ENCODE results near the gene IL23A. TPM values are rescaled to one million over a fixed set of nuclear protein-coding genes. Genes with fewer than 3 reads are reported as not detected.

Gene IL23A
- total and polyA plus RNA-seq, 10 of the 15 experiments (the other 5 are each of a cell fraction or from before 2014, with no cell fraction given): 3.3 to 11.1 (median 5.2) TPM

DNA sequence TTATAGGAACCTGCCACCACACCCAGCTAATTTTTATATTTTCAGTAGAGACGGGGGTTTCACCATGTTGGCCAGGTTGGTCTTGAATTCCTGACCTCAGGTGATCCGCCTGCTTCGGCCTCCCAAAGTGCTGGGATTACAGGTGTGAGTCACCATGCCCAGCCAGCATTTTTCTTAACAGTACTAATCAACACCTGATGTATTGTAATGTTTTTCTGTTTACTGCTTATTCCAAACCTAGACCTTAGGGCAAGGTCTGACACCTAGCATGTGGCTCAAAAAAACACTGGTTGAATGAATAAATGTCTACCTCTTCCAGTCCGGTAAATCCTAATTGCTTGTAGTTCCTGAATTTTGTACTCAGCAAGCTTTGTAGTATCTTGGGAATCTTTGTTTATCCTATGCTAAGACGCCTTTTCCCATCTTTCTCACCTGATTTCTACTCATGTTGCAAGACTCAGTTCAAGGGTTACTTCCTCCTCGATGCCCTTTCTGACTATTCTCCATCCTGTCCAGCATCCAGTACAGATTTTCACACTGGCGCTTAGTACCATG is 7.7 kb upstream of the IL23A start:
- CTCF ChIA-PET: no interaction called here
- TF ChIP-seq MTA3 (IDR thresholded peaks at IDR 0.05; ENCODE audit: borderline replicate concordance, low read length): no peak
- TF ChIP-seq, protein P1, sequence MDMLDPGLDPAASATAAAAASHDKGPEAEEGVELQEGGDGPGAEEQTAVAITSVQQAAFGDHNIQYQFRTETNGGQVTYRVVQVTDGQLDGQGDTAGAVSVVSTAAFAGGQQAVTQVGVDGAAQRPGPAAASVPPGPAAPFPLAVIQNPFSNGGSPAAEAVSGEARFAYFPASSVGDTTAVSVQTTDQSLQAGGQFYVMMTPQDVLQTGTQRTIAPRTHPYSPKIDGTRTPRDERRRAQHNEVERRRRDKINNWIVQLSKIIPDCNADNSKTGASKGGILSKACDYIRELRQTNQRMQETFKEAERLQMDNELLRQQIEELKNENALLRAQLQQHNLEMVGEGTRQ (IDR thresholded peaks at IDR 0.05; ENCODE audit: borderline replicate concordance, low read depth, low read length): no peak
- Histone ChIP-seq H3K27ac (ENCODE audit: control insufficient read depth, insufficient read depth) (no peak overlapping the region), H3K79me2 (ENCODE audit: control insufficient read depth, insufficient read depth, low read length) (peaks cover 14% of the 10 kb centered on the region), H3K27me3 (replicated peaks in 1 of 2; ENCODE audit: control insufficient read depth in 2 of 2, insufficient read depth in 2 of 2, low read length in 1 of 2) (no peaks in the 10 kb centered on the region), H3K4me3 (no peak overlapping the region), H3K4me1 (ENCODE audit: control insufficient read depth, insufficient read depth, low read length) (peaks cover 6% of the 10 kb centered on the region), H3K4me2 (ENCODE audit: control insufficient read depth, insufficient read depth) (no peak overlapping the region), H3K36me3 (ENCODE audit: control insufficient read depth in 2 of 2, insufficient read depth in 2 of 2, low read length in 1 of 2) (peaks cover 0 to 4% of the 10 kb centered on the region in 2 experiments; a peak in 2 of 4 replicates), H2AFZ (ENCODE audit: control insufficient read depth, low read depth, low read length) (no peak overlapping the region), H3K9ac (ENCODE audit: control insufficient read depth, insufficient read depth, low read length) (no peak overlapping the region), H4K20me1 (ENCODE audit: control insufficient read depth, insufficient read depth) (no peaks in the 10 kb centered on the region), H3K9me3 (replicated peaks; ENCODE audit: control insufficient read depth, insufficient read depth, low read length) (no peaks in the 10 kb centered on the region)
- no peak for ATAC-seq
- SMC1A ChIA-PET (ENCODE audit: uncharacterized antibody, unreplicated experiment): interaction anchor here (0.7 to 0.9 kb wide), 2 partner anchors 29 to 138 kb away, joined by 3 read pairs; partner anchors contain the start of gene STAT2
- DNase-seq (ENCODE audit: low read depth, low spot score): no peak
- RAD21 ChIA-PET (ENCODE audit: unreplicated experiment): interaction anchor here (1.1 kb wide), 1 partner anchor 29 kb away, joined by 3 read pairs; the partner anchor contains the start of gene STAT2
- BruUV-seq (replicated peaks): no TSS peak
- FAIRE-seq: no peak
- POLR2A ChIA-PET: interaction anchor here (1.3 kb wide), 1 partner anchor 29 kb away, joined by 5 read pairs; the partner anchor contains the start of gene STAT2
- WGBS (ENCODE audit: insufficient coverage, insufficient replicate concordance, low lambda C conversion rate, missing lambda C conversion rate): 92% methylated on average over 7 of the region's 7 CpGs
- intact Hi-C loops (cut with micrococcal nuclease; ENCODE audit: unreplicated experiment): loop anchor here (5.0 kb wide), 1 partner anchor 131 kb away; no protein-coding TSS in a partner anchor
- in situ Hi-C loops (cut with MboI): no loop called here

DNA sequence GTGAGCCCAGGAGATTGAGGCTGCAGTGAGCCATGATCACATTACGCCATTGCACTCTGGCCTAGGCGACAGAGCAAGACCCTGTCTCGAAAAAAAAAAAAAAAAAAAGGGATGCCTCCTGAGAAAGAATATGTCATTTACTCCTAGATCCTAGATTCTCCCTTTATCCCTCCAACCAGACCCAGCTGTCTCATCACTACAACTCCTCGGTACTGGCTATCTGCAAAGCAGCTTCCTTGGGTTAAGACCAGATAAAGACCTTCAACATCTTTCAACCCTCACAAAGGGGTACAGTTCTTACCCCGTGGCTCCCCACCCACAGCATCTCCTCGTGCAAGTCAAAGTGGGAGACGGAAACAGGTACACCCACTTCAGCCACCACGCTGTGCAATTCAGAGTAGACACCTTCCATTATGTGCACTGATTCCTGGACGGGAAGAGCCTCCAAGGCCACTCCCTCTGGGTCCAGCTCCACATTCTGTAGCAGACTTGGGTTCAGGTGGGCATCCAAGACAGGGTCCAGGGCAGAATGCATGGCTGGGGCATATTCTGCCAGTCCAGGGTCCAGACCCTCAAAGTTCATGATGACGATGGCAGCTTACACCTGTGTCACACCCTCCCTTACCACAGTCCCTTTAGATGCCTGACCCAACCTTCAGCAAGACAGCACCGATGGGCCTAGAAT is 6.0 kb upstream of the IL23A start:
- H4K20me1 ChIP-seq (ENCODE audit: control insufficient read depth, insufficient read depth): no peaks in the 10 kb centered on the region
- BruUV-seq (replicated peaks): no TSS peak
- POLR2A ChIA-PET: interaction anchor here (0.5 to 11.4 kb wide), 16 partner anchors 9 to 130 kb away, joined by 3 to 140 read pairs (median 4); partner anchors contain the start of genes ANKRD52, APOF, CNPY2 and STAT2
- no peaks in the 10 kb centered on the region for H3K9me3 ChIP-seq (replicated peaks; ENCODE audit: control insufficient read depth, insufficient read depth, low read length)
- peaks cover 14% of the 10 kb centered on the region for H3K79me2 ChIP-seq (ENCODE audit: control insufficient read depth, insufficient read depth, low read length)
- no peak for DNase-seq (ENCODE audit: low read depth, low spot score)
- RAD21 ChIA-PET (ENCODE audit: unreplicated experiment): interaction anchor here (0.5 to 2.2 kb wide), 8 partner anchors 17 to 131 kb away, joined by 3 to 18 read pairs (median 4); partner anchors contain the start of genes APOF, CNPY2, STAT2 and TIMELESS
- WGBS (ENCODE audit: insufficient coverage, insufficient replicate concordance, low lambda C conversion rate, missing lambda C conversion rate): 87% methylated on average over 10 of the region's 11 CpGs
- SMC1A ChIA-PET (ENCODE audit: uncharacterized antibody, unreplicated experiment): interaction anchor here (0.6 to 1.9 kb wide), 12 partner anchors 8 to 1033 kb away, joined by 3 to 10 read pairs (median 3); partner anchors contain the start of gene STAT2
- in situ Hi-C loops (cut with MboI) (no loop called here), intact Hi-C loops (cut with micrococcal nuclease; ENCODE audit: unreplicated experiment) (loop anchor here (1.0 to 5.0 kb wide), 2 partner anchors 28 to 130 kb away; partner anchors contain the start of gene STAT2)
- H3K36me3 ChIP-seq (ENCODE audit: control insufficient read depth in 2 of 2, insufficient read depth in 2 of 2, low read length in 1 of 2): no peaks in the 10 kb centered on the region
- H2AFZ ChIP-seq (ENCODE audit: control insufficient read depth, low read depth, low read length): no peak overlapping the region
- CTCF ChIA-PET: interaction anchor here (0.5 to 1.8 kb wide), 9 partner anchors 17 to 1045 kb away, joined by 3 to 20 read pairs (median 3); partner anchors contain the start of genes CNPY2 and STAT2
- peaks cover 16% of the 10 kb centered on the region for H3K4me1 ChIP-seq (ENCODE audit: control insufficient read depth, insufficient read depth, low read length)
- peak overlapping the region; percentile 94 for H3K4me2 ChIP-seq (ENCODE audit: control insufficient read depth, insufficient read depth)
- peak overlapping the region; percentile 99 for H3K27ac ChIP-seq (ENCODE audit: control insufficient read depth, insufficient read depth)
- H3K4me3 ChIP-seq: peak overlapping the region; percentile 95
- peak; percentile 1; the same call in 2 of the 3 replicates for ATAC-seq
- H3K9ac ChIP-seq (ENCODE audit: control insufficient read depth, insufficient read depth, low read length): peak overlapping the region; percentile 99
- FAIRE-seq: no peak
- H3K27me3 ChIP-seq (replicated peaks in 1 of 2; ENCODE audit: control insufficient read depth in 2 of 2, insufficient read depth in 2 of 2, low read length in 1 of 2): no peaks in the 10 kb centered on the region
- TF ChIP-seq CHD1 (IDR thresholded peaks at IDR 0.05; ENCODE audit: low read depth, low read length) (no peak), SRF (IDR thresholded peaks at IDR 0.05; ENCODE audit: low read depth in 2 of 2, low read length in 2 of 2) (no peak), SIX5 (IDR thresholded peaks at IDR 0.05; ENCODE audit: low read depth, low read length, severe bottlenecking) (no peak), FOXK2 (IDR thresholded peaks at IDR 0.05) (no peak)
- TF ChIP-seq, protein P2, sequence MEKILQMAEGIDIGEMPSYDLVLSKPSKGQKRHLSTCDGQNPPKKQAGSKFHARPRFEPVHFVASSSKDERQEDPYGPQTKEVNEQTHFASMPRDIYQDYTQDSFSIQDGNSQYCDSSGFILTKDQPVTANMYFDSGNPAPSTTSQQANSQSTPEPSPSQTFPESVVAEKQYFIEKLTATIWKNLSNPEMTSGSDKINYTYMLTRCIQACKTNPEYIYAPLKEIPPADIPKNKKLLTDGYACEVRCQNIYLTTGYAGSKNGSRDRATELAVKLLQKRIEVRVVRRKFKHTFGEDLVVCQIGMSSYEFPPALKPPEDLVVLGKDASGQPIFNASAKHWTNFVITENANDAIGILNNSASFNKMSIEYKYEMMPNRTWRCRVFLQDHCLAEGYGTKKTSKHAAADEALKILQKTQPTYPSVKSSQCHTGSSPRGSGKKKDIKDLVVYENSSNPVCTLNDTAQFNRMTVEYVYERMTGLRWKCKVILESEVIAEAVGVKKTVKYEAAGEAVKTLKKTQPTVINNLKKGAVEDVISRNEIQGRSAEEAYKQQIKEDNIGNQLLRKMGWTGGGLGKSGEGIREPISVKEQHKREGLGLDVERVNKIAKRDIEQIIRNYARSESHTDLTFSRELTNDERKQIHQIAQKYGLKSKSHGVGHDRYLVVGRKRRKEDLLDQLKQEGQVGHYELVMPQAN (conservative IDR thresholded peaks at IDR 0.05): no peak
- TF ChIP-seq, protein P3, sequence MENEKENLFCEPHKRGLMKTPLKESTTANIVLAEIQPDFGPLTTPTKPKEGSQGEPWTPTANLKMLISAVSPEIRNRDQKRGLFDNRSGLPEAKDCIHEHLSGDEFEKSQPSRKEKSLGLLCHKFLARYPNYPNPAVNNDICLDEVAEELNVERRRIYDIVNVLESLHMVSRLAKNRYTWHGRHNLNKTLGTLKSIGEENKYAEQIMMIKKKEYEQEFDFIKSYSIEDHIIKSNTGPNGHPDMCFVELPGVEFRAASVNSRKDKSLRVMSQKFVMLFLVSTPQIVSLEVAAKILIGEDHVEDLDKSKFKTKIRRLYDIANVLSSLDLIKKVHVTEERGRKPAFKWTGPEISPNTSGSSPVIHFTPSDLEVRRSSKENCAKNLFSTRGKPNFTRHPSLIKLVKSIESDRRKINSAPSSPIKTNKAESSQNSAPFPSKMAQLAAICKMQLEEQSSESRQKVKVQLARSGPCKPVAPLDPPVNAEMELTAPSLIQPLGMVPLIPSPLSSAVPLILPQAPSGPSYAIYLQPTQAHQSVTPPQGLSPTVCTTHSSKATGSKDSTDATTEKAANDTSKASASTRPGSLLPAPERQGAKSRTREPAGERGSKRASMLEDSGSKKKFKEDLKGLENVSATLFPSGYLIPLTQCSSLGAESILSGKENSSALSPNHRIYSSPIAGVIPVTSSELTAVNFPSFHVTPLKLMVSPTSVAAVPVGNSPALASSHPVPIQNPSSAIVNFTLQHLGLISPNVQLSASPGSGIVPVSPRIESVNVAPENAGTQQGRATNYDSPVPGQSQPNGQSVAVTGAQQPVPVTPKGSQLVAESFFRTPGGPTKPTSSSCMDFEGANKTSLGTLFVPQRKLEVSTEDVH (IDR thresholded peaks at IDR 0.05; ENCODE audit: low read depth, partially characterized antibody): no peak
